K562 treated with DMSO at 1 percent for 48 hours (cell line): ENCODE data around the gene RNF169. TPM values are rescaled to one million over a fixed set of nuclear protein-coding genes. Genes with fewer than 3 reads are reported as not detected.

Source experiments
- total RNA-seq: library from RNA; unstranded; fragments of 300-600 nt; gene quantifications from 2 replicates; pipeline ENCODE4 v1.2.3, GENCODE V29; 2022; ENCODE audit warnings: low replicate concordance; ENCODE audit errors: extremely low read depth

Gene RNF169, protein sequence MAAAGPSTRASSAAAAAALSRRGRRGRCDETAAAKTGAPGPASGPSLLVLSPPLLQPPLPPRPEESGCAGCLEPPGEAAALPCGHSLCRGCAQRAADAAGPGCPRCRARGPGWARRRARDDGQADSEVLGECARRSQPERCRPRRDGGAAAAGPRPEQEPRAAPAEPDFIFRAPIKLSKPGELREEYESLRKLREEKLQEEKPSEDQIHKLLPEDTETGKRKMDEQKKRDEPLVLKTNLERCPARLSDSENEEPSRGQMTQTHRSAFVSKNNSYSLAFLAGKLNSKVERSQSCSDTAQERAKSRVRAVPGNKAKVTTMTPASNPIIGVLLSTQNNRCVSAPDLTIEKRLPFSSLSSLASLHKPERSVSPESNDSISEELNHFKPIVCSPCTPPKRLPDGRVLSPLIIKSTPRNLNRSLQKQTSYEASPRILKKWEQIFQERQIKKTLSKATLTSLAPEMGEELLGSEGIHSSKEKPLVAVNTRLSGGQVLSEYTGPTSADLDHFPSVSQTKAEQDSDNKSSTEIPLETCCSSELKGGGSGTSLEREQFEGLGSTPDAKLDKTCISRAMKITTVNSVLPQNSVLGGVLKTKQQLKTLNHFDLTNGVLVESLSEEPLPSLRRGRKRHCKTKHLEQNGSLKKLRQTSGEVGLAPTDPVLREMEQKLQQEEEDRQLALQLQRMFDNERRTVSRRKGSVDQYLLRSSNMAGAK
- total RNA-seq, result not detected in 2 replicates

DNA sequence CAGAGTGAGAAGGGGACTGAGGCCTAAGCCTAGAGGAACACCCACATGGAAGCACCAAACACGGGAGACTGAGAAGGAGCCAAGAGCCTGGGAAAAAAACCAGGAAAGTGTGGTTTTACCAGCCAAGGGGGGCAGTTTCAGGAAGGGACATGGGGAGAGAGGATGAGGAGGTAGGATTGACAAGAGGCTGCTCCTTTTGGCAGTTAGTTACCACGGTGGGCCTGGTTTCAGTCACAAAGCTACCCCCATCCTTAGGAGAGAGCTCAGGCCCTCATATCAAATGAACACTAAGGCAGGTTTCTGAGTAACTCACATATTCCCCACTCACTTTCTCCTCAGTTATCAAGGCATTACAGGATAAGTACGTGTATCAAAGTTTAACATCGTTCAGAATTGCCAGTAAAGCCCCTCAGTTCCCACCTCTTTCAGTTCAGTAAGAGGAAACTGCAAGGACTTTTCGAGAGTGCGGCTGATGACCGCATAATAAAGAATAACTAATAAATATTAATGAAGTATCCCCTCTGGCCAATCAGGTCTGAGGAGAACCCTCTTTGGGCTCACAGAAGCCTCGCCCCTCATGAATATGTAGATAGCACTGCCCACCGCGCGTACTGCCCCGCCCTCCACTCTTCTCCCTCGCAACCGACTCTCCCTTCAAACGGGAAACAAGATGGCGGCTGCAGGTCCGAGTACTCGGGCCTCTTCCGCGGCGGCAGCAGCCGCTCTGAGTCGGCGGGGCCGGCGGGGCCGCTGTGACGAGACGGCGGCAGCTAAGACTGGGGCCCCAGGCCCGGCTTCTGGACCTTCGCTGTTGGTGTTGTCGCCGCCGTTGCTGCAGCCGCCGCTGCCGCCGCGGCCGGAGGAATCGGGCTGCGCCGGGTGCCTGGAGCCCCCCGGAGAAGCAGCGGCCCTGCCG, at the start of gene RNF169:
Gene RNF169 (plus strand): TSS at position 639 of the 916 bp plus-strand sequence. CDS start 32 bp downstream, at position 671.

GRCh38 chr11:74731301-74732094, 17.2 kb upstream of the RNF169 start, which contains the start of gene CHRDL2:
CHRDL2 (minus strand) TSS chr11:74731426; CDS start chr11:74730888, 538 bp downstream.

Other genes with a start within 250 kb of the RNF169 start
- not detected in 2 replicates for gene POLD3, start 156.3 kb upstream of the RNF169 start, total RNA-seq
- gene CHRDL2, start 17.4 kb upstream of the RNF169 start, total RNA-seq, result not detected in 2 replicates
- gene XRRA1, start 200.2 kb downstream of the RNF169 start, total RNA-seq, result not detected in 2 replicates
- not detected in 2 replicates for gene SPCS2, start 200.4 kb downstream of the RNF169 start, total RNA-seq
- gene NEU3, start 240.1 kb downstream of the RNF169 start, total RNA-seq, result not detected in 2 replicates